ENCODE measurements around the gene SP7. TPM values are rescaled to one million over a fixed set of nuclear protein-coding genes. Genes with fewer than 3 reads are reported as not detected.

The SP7 gene
- total and polyA plus RNA-seq, 2 donors (not counting 3 experiments of a cell fraction or from before 2014, with no cell fraction given) = not detected

DNA sequence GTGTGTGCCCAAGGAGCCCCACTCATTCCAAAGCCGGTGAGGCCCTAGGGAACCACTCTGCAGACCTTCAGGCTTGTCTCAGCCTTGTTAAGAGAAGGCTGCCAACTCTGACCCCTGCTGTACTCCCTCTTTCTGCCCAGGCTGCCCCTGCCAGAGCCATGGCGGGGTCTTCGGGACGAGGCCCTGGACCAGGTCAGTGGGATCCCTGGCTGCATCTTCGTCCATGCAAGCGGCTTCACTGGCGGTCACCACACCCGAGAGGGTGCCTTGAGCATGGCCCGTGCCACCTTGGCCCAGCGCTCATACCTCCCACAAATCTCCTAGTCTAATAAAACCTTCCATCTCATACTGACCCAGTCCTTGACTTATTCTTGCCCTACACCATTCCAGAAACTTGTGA is 29.3 kb downstream of the SP7 start:
- Histone ChIP-seq H3K4me2 (ENCODE audit: insufficient read depth, low read length) (no peak overlapping the region), H3K9ac (replicated peaks; ENCODE audit: extremely low read depth, insufficient read depth, low read length) (no peak overlapping the region), H3K4me3 (replicated peaks in 1 of 3; ENCODE audit: insufficient read depth in 1 of 3, low read depth in 1 of 3, low read length in 3 of 3) (no peak overlapping the region), H3K9me3 (replicated peaks; ENCODE audit: control insufficient read depth, insufficient read depth, low read length) (no peaks in the 10 kb centered on the region), H3K9me1 (replicated peaks; ENCODE audit: control insufficient read depth, extremely low read depth, insufficient read depth, low read length) (no peaks in the 10 kb centered on the region), H3K79me2 (ENCODE audit: control insufficient read depth, insufficient read depth, low read length) (no peaks in the 10 kb centered on the region), H3K27ac (ENCODE audit: insufficient read depth, low read depth, low read length) (no peak overlapping the region), H3K4me1 (ENCODE audit: control insufficient read depth, extremely low read depth, insufficient read depth, low read length) (no peaks in the 10 kb centered on the region), H2AFZ (ENCODE audit: low read depth, low read length) (no peak overlapping the region), H3K36me3 (ENCODE audit: control insufficient read depth in 2 of 2, extremely low read depth in 1 of 2, insufficient read depth in 2 of 2, low read length in 2 of 2) (peaks cover 9 to 40% of the 10 kb centered on the region in 2 experiments), H4K20me1 (replicated peaks; ENCODE audit: control insufficient read depth, extremely low read depth, insufficient read depth, low read length) (no peaks in the 10 kb centered on the region), H3K27me3 (ENCODE audit: control insufficient read depth in 2 of 2, insufficient read depth in 2 of 2, low read length in 2 of 2) (no peaks in the 10 kb centered on the region)
- no TSS peak for BruUV-seq (replicated peaks)
- DNase-seq (ENCODE audit: low read depth, low spot score) = no peak
- ChIA-PET POLR2A (no interaction called here), CTCF (no interaction called here)
- no peak for TF ChIP-seq EZH2 (IDR thresholded peaks at IDR 0.05; ENCODE audit: borderline replicate concordance, low read depth, low read length, severe bottlenecking)
- no peak for TF ChIP-seq GATA2 (IDR thresholded peaks at IDR 0.05; ENCODE audit: insufficient read depth, insufficient read length, low read depth, low read length)
- no peak for TF ChIP-seq FOS (IDR thresholded peaks at IDR 0.05; ENCODE audit: borderline replicate concordance, insufficient read depth, low read length)
- no peak for TF ChIP-seq CTCF (IDR thresholded peaks at IDR 0.05; ENCODE audit: extremely low read depth in 1 of 2, insufficient read depth in 1 of 2, low read depth in 1 of 2, low read length in 2 of 2)
- no peak for TF ChIP-seq JUN (IDR thresholded peaks at IDR 0.05; ENCODE audit: borderline replicate concordance, insufficient read depth, insufficient read length, low read depth)
- TF ChIP-seq POLR2AphosphoS5 (IDR thresholded peaks at IDR 0.05; ENCODE audit: insufficient read depth, low read depth, low read length) = no peak
- TF ChIP-seq MYC (IDR thresholded peaks at IDR 0.05; ENCODE audit: low read depth, low read length) = no peak
- TF ChIP-seq MAX (IDR thresholded peaks at IDR 0.05; ENCODE audit: insufficient read depth, insufficient read length) = no peak
- no peak for TF ChIP-seq POLR2A (IDR thresholded peaks at IDR 0.05; ENCODE audit: low read depth, low read length)
- no peak for FAIRE-seq
- intact Hi-C loops (cut with micrococcal nuclease) = no loop called here
- dilution Hi-C loops (cut with MboI; ENCODE audit: extremely low pct_ligation_motif_present, low sequenced_read_pairs) = no loop called here

Data from endothelial cell of umbilical vein (primary cell).